K562 (cell line): ENCODE results near the gene LSS. TPM values are rescaled to one million over a fixed set of nuclear protein-coding genes. Genes with fewer than 3 reads are reported as not detected.
A peak's percentile ranks its signal among the peaks of the same experiment; 100 is the strongest.

Source experiments
- BHLHE40 ChIP-seq: IDR thresholded peaks from 2 replicates; pipeline ENCODE4 v1.6.1; 2011; ENCODE audit warnings: low read length, improper control_type of control experiment
- CBX2 ChIP-seq: fragments of 200-600 bp; sonication (generic); IDR thresholded peaks from one replicate; pipeline ENCODE4 v1.6.1; 2012; ENCODE audit warnings: mild to moderate bottlenecking, low read length, inconsistent platforms; ENCODE audit not compliant: insufficient read depth, poor library complexity, severe bottlenecking
- E2F3 ChIP-seq: fragments of 250-450 bp; sonication (Bioruptor Pico); IDR thresholded peaks from 2 replicates; pipeline ENCODE4 v1.4.0; 2020; ENCODE audit warnings: mild to moderate bottlenecking
- HDAC2 ChIP-seq: fragments of 450-650 bp; IDR thresholded peaks from 2 replicates; pipeline ENCODE4 v1.6.1; 2016; ENCODE audit warnings: mild to moderate bottlenecking
- MAFF ChIP-seq: IDR thresholded peaks from 2 replicates; pipeline ENCODE4 v1.6.1; 2012; ENCODE audit warnings: low read length, improper control_type of control experiment
- MECOM ChIP-seq: fragments of 250-450 bp; sonication (Bioruptor Pico); IDR thresholded peaks from 2 replicates; pipeline ENCODE4 v1.8.0; 2022; ENCODE audit warnings: inconsistent platforms
- MYC ChIP-seq, 2 experiments: fragments of 250-450 bp in 1 of 2; sonication (Bioruptor Pico) in 1 of 2; IDR thresholded peaks; 2 replicates each; pipeline versions ENCODE4 v1.5.1 to v1.6.1; 2012 to 2021; ENCODE audit warnings: low read depth in 2 of 2, borderline replicate concordance in 1 of 2, improper control_type of control experiment in 1 of 2, low read length in 1 of 2, mild to moderate bottlenecking in 1 of 2, moderate library complexity in 1 of 2
- POLR2AphosphoS5 ChIP-seq: IDR thresholded peaks from 2 replicates; pipeline ENCODE4 v1.6.1; 2011; ENCODE audit warnings: mild to moderate bottlenecking, low read depth, low read length, moderate library complexity; ENCODE audit not compliant: control insufficient read depth, insufficient read depth
- RCOR1 ChIP-seq, 2 experiments: IDR thresholded peaks; 2 replicates each; pipeline ENCODE4 v1.6.1; 2012; ENCODE audit warnings: low read depth in 2 of 2, low read length in 2 of 2, borderline replicate concordance in 1 of 2, improper control_type of control experiment in 1 of 2
- SOX6 ChIP-seq: fragments of 450-650 bp; IDR thresholded peaks from 2 replicates; pipeline ENCODE4 v1.6.1; 2014; ENCODE audit warnings: mild to moderate bottlenecking
- ZNF175 ChIP-seq: fragments of 200-800 bp; sonication (Bioruptor generic); IDR thresholded peaks from 2 replicates; pipeline ENCODE4 v1.6.1; 2016; ENCODE audit warnings: low read depth, mild to moderate bottlenecking, missing genetic modification characterization, missing compliant biosample characterization
- ZNF384 ChIP-seq: IDR thresholded peaks from 2 replicates; pipeline ENCODE4 v1.6.1; 2012; ENCODE audit warnings: low read depth, low read length, improper control_type of control experiment
- ZNF586 ChIP-seq: fragments of 450-650 bp; formaldehyde crosslinking; conservative IDR thresholded peaks from 2 replicates; pipeline ENCODE4 v1.4.0; 2020; ENCODE audit warnings: mild to moderate bottlenecking, moderate library complexity
- ZNF707 ChIP-seq: fragments of 250-450 bp; sonication (Bioruptor Pico); conservative IDR thresholded peaks from 2 replicates; pipeline ENCODE4 v1.8.0; 2022; ENCODE audit warnings: inconsistent platforms, mild to moderate bottlenecking, moderate library complexity
- polyA plus RNA-seq, 8 experiments: library from polyadenylated mRNA; depleted of rRNA in 4 of 8; stranded (reverse) in 5 of 8; unstranded in 3 of 8; fragments of >200 nt; fragmentation: Nextera tagmentation in 2 of 8; fragmentation: Illumina TruSeq in 1 of 8; extraction: Ambion mirVana in 2 of 8; extraction: Trizol in 1 of 8; gene quantifications; 2 replicates each; pipeline versions ENCODE4 v1.2.1 to v1.2.3, GENCODE V29; 2011 to 2014; ENCODE audit warnings: inconsistent platforms in 1 of 8, missing spikeins in 1 of 8
- total RNA-seq, 7 experiments: library from RNA; depleted of rRNA in 6 of 7; stranded (reverse); fragments of >200 nt in 6 of 7; fragmentation: Illumina TruSeq in 2 of 7; extraction: Trizol in 2 of 7; gene quantifications; 2 replicates each; pipeline versions ENCODE4 v1.2.1 to v1.2.3, GENCODE V29; 2011 to 2021; ENCODE audit warnings: low replicate concordance in 1 of 7
- TF ChIP-seq, protein P1 (sequence below): fragments of 250-450 bp; sonication (Bioruptor Pico); IDR thresholded peaks from 2 replicates; pipeline ENCODE4 v1.5.0; 2020; ENCODE audit warnings: mild to moderate bottlenecking
- TF ChIP-seq, protein P2 (sequence below), 2 experiments: IDR thresholded peaks; 2 replicates each; pipeline ENCODE4 v1.6.1; 2011; ENCODE audit warnings: borderline replicate concordance in 1 of 2, control low read depth in 1 of 2, low read depth in 1 of 2, low read length in 1 of 2, mild to moderate bottlenecking in 1 of 2, mixed read lengths in 1 of 2, moderate library complexity in 1 of 2; ENCODE audit not compliant: insufficient read depth in 1 of 2, insufficient read length in 1 of 2, poor library complexity in 1 of 2, severe bottlenecking in 1 of 2; ENCODE audit errors: extremely low read depth in 1 of 2
- TF ChIP-seq, protein P3 (sequence below): sonication (generic); formaldehyde crosslinking; IDR thresholded peaks from 2 replicates; pipeline ENCODE4 v1.8.0; 2022; ENCODE audit warnings: mild to moderate bottlenecking, missing genetic modification reagents
- TF ChIP-seq, protein P4 (sequence below): sonication (generic); formaldehyde crosslinking; IDR thresholded peaks from 2 replicates; pipeline ENCODE4 v1.9.0; 2022; ENCODE audit warnings: mild to moderate bottlenecking, missing genetic modification reagents
- TF ChIP-seq, protein P5 (sequence below): sonication (generic); formaldehyde crosslinking; IDR thresholded peaks from 2 replicates; pipeline ENCODE4 v1.8.1; 2023; ENCODE audit warnings: mild to moderate bottlenecking, missing genetic modification reagents
- TF ChIP-seq, protein P6 (sequence below): sonication (generic); formaldehyde crosslinking; IDR thresholded peaks from 2 replicates; pipeline ENCODE4 v1.9.0; 2022; ENCODE audit warnings: mild to moderate bottlenecking, missing genetic modification reagents

LSS gene
- total and polyA plus RNA-seq, 9 of the 15 experiments (the other 6 are each of a cell fraction or from before 2014, with no cell fraction given): 2.2 to 89.5 (median 37.4) TPM

DNA sequence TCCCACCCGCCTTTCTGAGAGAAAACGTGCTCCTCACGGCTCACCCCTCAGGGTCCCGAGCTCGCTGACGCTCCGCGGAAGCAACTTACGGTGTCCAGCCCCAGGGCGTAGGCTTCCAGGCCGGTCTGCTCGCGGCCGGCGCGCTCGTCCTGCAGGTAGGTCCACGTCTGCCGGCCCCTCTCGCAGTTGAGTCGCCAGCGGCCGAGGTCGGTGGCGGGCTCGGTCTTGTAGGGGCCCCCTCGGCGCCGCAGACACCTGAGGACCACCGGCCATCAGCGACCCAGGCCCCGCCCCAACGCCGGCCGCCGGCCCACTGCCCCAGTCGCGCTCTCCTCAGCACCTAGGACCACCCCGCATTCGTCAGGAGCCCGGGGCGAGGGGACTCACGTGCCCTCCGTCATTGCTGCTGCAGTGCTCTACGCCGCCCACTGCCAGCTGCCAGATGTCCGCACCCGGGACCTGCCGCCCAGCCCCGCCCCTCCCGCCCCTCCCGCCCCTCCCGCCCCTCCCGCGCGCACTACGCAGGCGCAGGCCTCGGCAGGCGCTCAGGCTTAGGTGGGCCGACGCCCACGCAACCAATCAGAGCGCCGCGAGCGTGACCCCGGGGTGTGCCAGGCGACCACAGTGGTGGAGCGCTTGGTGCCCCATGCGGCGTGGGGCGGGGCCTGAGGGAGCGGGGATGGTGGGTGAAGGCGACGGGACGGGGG, at the start of gene LSS (continued):
- TF ChIP-seq POLR2AphosphoS5 (no peak), CBX2 (no peak), ZNF384 (no peak), MYC (IDR thresholded peaks at IDR 0.05; ENCODE audit: low read depth, low read length) (peak; percentile 30; the same call in 1 of the 2 replicates), MYC (CRISPR knock-in tag; IDR thresholded peaks at IDR 0.05; ENCODE audit: borderline replicate concordance, low read depth) (peak; percentile 67; the same call in 1 of the 2 replicates), ZNF175 (CRISPR knock-in tag) (no peak), RCOR1 (IDR thresholded peaks at IDR 0.05; ENCODE audit: borderline replicate concordance in 1 of 2, low read depth in 2 of 2, low read length in 2 of 2) (peak in 1 of 2 experiments; percentile 44; a peak in 2 of 4 replicates), BHLHE40 (peak; percentile 96), MAFF (no peak), ZNF707 (no peak), ZNF586 (no peak), SOX6 (no peak), MECOM (CRISPR knock-in tag) (no peak), HDAC2 (0 out of 2 replicates have a peak, but pooled peaks have one; percentile 38), E2F3 (CRISPR knock-in tag) (0 out of 2 replicates have a peak, but pooled peaks have one; percentile 49)
- TF ChIP-seq, protein P1, sequence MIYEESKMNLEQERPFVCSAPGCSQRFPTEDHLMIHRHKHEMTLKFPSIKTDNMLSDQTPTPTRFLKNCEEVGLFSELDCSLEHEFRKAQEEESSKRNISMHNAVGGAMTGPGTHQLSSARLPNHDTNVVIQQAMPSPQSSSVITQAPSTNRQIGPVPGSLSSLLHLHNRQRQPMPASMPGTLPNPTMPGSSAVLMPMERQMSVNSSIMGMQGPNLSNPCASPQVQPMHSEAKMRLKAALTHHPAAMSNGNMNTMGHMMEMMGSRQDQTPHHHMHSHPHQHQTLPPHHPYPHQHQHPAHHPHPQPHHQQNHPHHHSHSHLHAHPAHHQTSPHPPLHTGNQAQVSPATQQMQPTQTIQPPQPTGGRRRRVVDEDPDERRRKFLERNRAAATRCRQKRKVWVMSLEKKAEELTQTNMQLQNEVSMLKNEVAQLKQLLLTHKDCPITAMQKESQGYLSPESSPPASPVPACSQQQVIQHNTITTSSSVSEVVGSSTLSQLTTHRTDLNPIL: no peak
- TF ChIP-seq, protein P2, sequence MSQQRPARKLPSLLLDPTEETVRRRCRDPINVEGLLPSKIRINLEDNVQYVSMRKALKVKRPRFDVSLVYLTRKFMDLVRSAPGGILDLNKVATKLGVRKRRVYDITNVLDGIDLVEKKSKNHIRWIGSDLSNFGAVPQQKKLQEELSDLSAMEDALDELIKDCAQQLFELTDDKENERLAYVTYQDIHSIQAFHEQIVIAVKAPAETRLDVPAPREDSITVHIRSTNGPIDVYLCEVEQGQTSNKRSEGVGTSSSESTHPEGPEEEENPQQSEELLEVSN (IDR thresholded peaks at IDR 0.05; ENCODE audit: borderline replicate concordance in 1 of 2, extremely low read depth in 1 of 2, insufficient read depth in 1 of 2, insufficient read length in 1 of 2, low read depth in 1 of 2, low read length in 1 of 2, poor library complexity in 1 of 2, severe bottlenecking in 1 of 2): peak; percentile 59 to 74
- TF ChIP-seq, protein P3, sequence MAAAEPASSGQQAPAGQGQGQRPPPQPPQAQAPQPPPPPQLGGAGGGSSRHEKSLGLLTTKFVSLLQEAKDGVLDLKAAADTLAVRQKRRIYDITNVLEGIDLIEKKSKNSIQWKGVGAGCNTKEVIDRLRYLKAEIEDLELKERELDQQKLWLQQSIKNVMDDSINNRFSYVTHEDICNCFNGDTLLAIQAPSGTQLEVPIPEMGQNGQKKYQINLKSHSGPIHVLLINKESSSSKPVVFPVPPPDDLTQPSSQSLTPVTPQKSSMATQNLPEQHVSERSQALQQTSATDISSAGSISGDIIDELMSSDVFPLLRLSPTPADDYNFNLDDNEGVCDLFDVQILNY (CRISPR knock-in tag): no peak
- TF ChIP-seq, protein P4, sequence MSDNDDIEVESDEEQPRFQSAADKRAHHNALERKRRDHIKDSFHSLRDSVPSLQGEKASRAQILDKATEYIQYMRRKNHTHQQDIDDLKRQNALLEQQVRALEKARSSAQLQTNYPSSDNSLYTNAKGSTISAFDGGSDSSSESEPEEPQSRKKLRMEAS: peak; percentile 66
- TF ChIP-seq, protein P5, sequence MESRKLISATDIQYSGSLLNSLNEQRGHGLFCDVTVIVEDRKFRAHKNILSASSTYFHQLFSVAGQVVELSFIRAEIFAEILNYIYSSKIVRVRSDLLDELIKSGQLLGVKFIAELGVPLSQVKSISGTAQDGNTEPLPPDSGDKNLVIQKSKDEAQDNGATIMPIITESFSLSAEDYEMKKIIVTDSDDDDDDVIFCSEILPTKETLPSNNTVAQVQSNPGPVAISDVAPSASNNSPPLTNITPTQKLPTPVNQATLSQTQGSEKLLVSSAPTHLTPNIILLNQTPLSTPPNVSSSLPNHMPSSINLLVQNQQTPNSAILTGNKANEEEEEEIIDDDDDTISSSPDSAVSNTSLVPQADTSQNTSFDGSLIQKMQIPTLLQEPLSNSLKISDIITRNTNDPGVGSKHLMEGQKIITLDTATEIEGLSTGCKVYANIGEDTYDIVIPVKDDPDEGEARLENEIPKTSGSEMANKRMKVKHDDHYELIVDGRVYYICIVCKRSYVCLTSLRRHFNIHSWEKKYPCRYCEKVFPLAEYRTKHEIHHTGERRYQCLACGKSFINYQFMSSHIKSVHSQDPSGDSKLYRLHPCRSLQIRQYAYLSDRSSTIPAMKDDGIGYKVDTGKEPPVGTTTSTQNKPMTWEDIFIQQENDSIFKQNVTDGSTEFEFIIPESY: peak; percentile 42; the same call in 1 of the 2 replicates
- TF ChIP-seq, protein P6, sequence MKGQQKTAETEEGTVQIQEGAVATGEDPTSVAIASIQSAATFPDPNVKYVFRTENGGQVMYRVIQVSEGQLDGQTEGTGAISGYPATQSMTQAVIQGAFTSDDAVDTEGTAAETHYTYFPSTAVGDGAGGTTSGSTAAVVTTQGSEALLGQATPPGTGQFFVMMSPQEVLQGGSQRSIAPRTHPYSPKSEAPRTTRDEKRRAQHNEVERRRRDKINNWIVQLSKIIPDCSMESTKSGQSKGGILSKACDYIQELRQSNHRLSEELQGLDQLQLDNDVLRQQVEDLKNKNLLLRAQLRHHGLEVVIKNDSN (CRISPR knock-in tag): peak; percentile 69
